GM10248 (cell line): Measurements from ENCODE around the gene KIAA1549.

ENCODE experiments used
- CTCF ChIA-PET: fragments of 300-600 bp; sonication (Branson Sonifier 250); formaldehyde crosslinking; extraction: SDS; loops from one replicate; lab custom pipeline; 2021; ENCODE audit warnings: antibody characterized with exemption; lab: Yijun Ruan, JAX
- POLR2A ChIA-PET: fragments of 350-650 bp; sonication (Branson Sonifier 250); formaldehyde crosslinking; extraction: SDS; loops from one replicate; lab custom pipeline; 2020; ENCODE audit warnings: antibody characterized with exemption; lab: Yijun Ruan, JAX
- DNase-seq: peaks from one replicate; pipeline ENCODE4 v3.0.0; 2012; ENCODE audit errors: extremely low spot score
- TF ChIP-seq, protein P1 (sequence below): IDR thresholded peaks from 2 replicates; pipeline ENCODE4 v1.5.1; 2012; ENCODE audit warnings: mild to moderate bottlenecking, low read depth; ENCODE audit errors: extremely low read depth, missing control alignments, control extremely low read depth

Gene KIAA1549

DNA sequence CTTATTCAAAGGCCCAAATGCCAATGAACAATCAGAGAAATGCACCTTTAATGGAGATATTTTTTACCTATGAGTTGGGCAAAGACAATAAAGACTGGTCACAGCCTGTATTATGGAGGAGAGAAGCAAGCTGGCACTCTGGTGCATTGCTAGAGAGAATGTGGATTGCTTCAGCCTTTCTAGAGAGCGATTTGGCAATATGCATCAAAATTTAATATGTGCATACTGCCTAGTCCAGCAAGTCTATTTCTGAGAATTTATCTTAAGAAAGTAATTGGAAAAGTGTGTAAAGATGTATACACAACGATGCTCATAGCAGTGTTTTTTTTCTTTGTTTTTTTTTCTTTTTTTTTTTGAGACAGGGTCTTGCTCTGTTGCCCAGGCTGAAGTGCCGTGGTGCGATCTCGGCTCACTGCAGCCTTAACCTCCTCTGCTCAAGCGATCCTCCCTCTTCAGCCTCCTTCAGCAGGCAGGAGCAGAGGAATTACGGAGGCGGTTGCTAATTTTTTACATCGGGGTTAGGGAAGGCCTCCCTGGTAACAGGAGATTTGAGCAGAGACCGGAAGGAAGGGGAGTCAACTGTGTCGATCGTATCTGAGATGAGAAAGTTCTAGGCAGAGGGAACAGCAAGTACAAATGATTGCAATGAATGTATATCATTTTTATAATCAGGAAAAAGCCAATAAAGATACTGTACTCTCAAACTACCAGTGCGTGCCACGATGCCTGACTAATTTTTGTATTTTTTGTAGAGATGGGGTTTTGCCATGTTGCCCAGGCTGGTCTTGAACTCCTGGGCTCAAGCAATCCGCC lies 16.4 kb downstream of the KIAA1549 start:
- TF ChIP-seq, protein P1, sequence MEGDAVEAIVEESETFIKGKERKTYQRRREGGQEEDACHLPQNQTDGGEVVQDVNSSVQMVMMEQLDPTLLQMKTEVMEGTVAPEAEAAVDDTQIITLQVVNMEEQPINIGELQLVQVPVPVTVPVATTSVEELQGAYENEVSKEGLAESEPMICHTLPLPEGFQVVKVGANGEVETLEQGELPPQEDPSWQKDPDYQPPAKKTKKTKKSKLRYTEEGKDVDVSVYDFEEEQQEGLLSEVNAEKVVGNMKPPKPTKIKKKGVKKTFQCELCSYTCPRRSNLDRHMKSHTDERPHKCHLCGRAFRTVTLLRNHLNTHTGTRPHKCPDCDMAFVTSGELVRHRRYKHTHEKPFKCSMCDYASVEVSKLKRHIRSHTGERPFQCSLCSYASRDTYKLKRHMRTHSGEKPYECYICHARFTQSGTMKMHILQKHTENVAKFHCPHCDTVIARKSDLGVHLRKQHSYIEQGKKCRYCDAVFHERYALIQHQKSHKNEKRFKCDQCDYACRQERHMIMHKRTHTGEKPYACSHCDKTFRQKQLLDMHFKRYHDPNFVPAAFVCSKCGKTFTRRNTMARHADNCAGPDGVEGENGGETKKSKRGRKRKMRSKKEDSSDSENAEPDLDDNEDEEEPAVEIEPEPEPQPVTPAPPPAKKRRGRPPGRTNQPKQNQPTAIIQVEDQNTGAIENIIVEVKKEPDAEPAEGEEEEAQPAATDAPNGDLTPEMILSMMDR, result no peak
- POLR2A ChIA-PET, result no interaction called here
- CTCF ChIA-PET, result interaction anchor here (0.8 kb wide), 1 partner anchor 52 kb away, joined by 3 read pairs; no protein-coding TSS in a partner anchor
- DNase-seq, result no peak

DNA sequence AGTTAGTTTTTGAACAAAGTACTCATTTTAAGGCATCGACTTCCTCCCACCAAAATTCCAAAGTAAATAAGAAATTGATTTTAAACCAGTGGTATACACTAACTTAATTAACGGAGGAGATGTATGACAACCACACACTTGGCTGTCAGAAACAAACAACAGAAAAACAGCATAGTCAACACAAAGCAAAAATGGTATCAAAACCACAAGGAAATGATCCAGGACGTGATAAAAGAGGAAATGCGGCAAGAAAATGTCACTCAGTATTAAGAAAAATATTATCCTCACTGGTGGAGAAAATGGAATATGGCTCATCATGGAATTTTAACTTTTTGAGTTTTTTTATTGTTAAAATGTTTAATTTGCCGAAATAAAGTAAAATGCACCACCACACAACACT lies 17.5 kb downstream of the KIAA1549 start:
- no peak for DNase-seq
- TF ChIP-seq, protein P1, result no peak
- ChIA-PET CTCF (interaction anchor here (0.8 kb wide), 1 partner anchor 53 kb away, joined by 3 read pairs; no protein-coding TSS in a partner anchor), POLR2A (no interaction called here)

DNA sequence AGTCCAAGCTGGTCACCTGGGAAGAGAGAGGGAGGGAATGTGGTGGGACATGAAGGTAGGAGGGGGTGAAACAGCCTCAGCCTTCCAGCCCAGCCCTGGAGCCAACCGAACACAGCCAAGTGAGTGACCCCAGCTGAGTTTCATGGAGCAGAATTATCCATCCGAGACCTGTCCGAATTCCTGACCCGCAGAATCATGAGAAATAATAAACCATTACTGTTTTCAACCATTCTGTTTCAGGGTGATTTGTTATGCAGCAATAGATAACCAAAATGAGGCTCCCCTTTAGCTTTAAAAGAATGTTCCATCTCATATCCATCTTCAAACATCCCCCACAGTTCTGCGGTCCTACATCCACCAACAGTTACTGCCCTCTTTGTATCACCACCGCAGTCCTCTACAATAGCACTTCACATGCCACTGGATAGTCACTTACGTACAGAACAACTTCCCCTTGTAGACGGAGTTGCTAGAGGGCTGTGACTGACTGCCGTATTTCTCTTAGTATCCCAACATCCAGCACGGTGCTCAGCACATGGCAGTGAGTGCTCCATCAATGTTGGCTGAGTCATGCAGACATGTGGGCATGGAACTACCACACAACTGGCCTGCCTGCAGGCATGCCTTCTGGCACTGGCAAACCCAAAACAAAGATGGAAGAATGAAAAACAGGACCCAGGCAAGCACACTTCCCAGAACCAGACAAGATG lies 18.5 kb downstream of the KIAA1549 start:
- ChIA-PET CTCF (no interaction called here), POLR2A (no interaction called here)
- TF ChIP-seq, protein P1, result no peak
- DNase-seq, result no peak

DNA sequence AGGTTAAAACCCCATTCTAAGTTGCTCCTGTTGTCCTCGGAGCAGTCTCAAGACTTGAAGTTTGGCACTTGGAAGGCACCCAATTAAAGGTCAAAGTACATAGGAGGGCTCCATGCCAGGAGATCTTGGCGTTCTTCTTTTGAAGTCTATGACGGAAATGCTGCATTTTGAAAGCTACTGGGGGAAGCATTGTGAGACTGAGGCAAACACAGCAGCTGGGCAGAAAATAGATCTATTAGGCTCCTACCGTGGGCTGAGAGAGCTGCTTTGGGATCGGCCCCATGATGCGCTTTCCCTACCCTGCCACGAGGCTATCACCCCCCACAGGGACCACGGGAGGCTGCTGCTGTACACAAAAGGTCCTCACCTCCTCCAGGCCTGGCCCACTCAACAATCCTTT lies 20.0 kb downstream of the KIAA1549 start:
- TF ChIP-seq, protein P1, result no peak
- DNase-seq, result no peak
- ChIA-PET POLR2A (no interaction called here), CTCF (no interaction called here)

DNA sequence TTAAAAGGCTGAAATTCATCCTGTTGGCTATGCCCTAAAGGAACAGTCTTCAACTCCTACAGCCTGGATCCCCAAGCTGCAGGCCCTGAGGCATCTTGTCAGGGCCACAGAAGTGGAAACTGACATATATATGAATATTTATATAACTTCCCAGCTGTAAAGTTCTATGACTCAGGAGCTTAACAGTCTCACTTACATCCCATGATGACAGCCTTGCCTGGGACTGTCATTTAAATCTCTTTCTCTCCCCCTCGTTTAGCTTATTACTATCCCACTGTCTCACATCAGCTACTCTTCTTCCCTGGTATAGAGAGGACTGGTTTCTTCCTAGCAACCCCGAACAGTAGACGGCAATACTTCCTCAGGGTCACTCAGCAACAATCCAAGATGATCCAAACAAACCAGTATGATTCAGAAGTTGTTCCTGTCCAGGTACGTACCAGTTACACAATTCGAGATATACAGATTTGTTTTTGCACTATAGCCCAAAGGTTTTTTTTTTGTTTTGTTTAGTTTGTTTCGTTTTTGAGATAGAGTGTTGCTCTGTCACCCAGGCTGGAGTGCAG lies 22.7 kb downstream of the KIAA1549 start:
- no peak for DNase-seq
- TF ChIP-seq, protein P1, result no peak
- ChIA-PET POLR2A (no interaction called here), CTCF (no interaction called here)

DNA sequence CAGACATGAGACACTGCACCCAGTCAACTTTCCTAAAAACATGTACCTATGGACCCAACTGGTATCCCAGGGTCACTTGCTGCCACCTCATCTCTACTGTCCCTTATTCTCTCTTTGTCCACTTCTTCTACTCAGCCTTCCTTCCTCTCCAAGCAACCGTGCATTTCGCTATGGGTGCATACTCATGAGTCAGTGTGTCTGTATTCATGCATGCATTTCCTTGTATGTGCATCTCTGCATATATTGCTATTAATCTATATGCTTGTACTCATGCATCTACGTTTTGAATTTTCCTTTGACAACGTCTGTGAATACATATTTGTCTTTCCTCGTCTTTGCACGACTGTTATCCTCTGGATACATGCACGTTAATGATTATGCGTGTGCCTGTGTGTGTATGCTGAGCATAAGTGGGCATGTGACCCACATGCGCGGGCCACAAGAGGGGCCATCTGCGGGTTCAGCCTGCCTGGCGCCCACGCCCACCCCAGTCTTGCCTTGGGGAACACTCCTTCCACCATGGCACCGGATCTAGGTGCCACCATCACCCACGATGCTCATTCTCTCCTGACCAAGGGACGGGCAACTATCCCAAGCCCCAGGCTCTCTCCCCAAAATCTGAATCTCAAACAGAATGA lies 23.3 kb downstream of the KIAA1549 start:
- no peak for DNase-seq
- ChIA-PET CTCF (no interaction called here), POLR2A (no interaction called here)

More for the DNA sequence above, 23.3 kb downstream of the KIAA1549 start:
- TF ChIP-seq, protein P1, result no peak
